HepG2 (cell line): ENCODE measurements around the gene RBM28. TPM values are rescaled to one million over a fixed set of nuclear protein-coding genes. Genes with fewer than 3 reads are reported as not detected.

Source experiments
- FOSL2 ChIP-seq: sonication (generic); formaldehyde crosslinking; IDR thresholded peaks from 2 replicates; pipeline ENCODE4 v1.4.0; 2020; ENCODE audit warnings: missing genetic modification reagents
- HMG20B ChIP-seq: conservative IDR thresholded peaks from 2 replicates; pipeline ENCODE4 v1.6.1; 2016; ENCODE audit warnings: missing genetic modification reagents, missing compliant biosample characterization
- HOXA3 ChIP-seq: sonication (generic); formaldehyde crosslinking; IDR thresholded peaks from 2 replicates; pipeline ENCODE4 v1.5.0; 2020; ENCODE audit warnings: missing genetic modification reagents
- IRF2 ChIP-seq: IDR thresholded peaks from 2 replicates; pipeline ENCODE4 v1.6.1; 2018; ENCODE audit warnings: missing genetic modification reagents, missing compliant biosample characterization
- MED8 ChIP-seq: sonication (generic); formaldehyde crosslinking; IDR thresholded peaks from 2 replicates; pipeline ENCODE4 v1.8.1; 2023; ENCODE audit warnings: mild to moderate bottlenecking, missing genetic modification reagents; ENCODE audit not compliant: insufficient replicate concordance
- NRL ChIP-seq: sonication (generic); formaldehyde crosslinking; IDR thresholded peaks from 2 replicates; pipeline ENCODE4 v1.5.0; 2020; ENCODE audit warnings: missing genetic modification reagents, mild to moderate bottlenecking, moderate library complexity, borderline replicate concordance
- RBM22 ChIP-seq: fragments of 200-400 bp; formaldehyde crosslinking; optimal IDR thresholded peaks from 2 replicates; pipeline ENCODE3; 2017; ENCODE audit warnings: mild to moderate bottlenecking, low read length, moderate library complexity
- RNF2 ChIP-seq: fragments of 450-650 bp; conservative IDR thresholded peaks from 2 replicates; pipeline ENCODE4 v1.6.1; 2016; ENCODE audit warnings: low read depth
- SMAD3 ChIP-seq: sonication (generic); formaldehyde crosslinking; IDR thresholded peaks from 2 replicates; pipeline ENCODE4 v1.4.0; 2020; ENCODE audit warnings: missing genetic modification reagents
- ZBTB21 ChIP-seq: sonication (generic); formaldehyde crosslinking; IDR thresholded peaks from 2 replicates; pipeline ENCODE4 v1.4.0; 2020; ENCODE audit warnings: missing genetic modification reagents
- ZBTB39 ChIP-seq: sonication (generic); formaldehyde crosslinking; IDR thresholded peaks from 2 replicates; pipeline ENCODE4 v1.5.0; 2020; ENCODE audit warnings: missing genetic modification reagents
- ZNF232 ChIP-seq: sonication (generic); formaldehyde crosslinking; IDR thresholded peaks from 2 replicates; pipeline ENCODE4 v1.4.0; 2020; ENCODE audit warnings: missing genetic modification reagents, borderline replicate concordance
- ZNF354B ChIP-seq: sonication (generic); formaldehyde crosslinking; IDR thresholded peaks from 2 replicates; pipeline ENCODE4 v1.8.0; 2022; ENCODE audit warnings: mild to moderate bottlenecking, missing genetic modification reagents
- ZNF724P ChIP-seq: sonication (generic); formaldehyde crosslinking; IDR thresholded peaks from 2 replicates; pipeline ENCODE4 v1.8.0; 2022; ENCODE audit warnings: missing genetic modification reagents, borderline replicate concordance
- ZNF788 ChIP-seq: sonication (generic); formaldehyde crosslinking; IDR thresholded peaks from 2 replicates; pipeline ENCODE4 v1.5.0; 2020; ENCODE audit warnings: mild to moderate bottlenecking, missing genetic modification reagents, borderline replicate concordance
- ZNF816 ChIP-seq: sonication (generic); formaldehyde crosslinking; IDR thresholded peaks from 2 replicates; pipeline ENCODE4 v1.8.0; 2022; ENCODE audit warnings: missing genetic modification reagents, mild to moderate bottlenecking, borderline replicate concordance
- polyA plus RNA-seq, 8 experiments: library from polyadenylated mRNA; depleted of rRNA in 3 of 8; stranded (reverse) in 7 of 8; unstranded in 1 of 8; fragments of >200 nt; fragmentation: Illumina TruSeq in 4 of 8; extraction: Trizol in 4 of 8; gene quantifications; 2 replicates each; pipeline versions ENCODE4 v1.2.1 to v1.2.3, GENCODE V29; 2011 to 2016; ENCODE audit warnings: low read depth in 4 of 8, missing spikeins in 1 of 8, mixed read lengths in 1 of 8; ENCODE audit not compliant: insufficient read depth in 1 of 8
- total RNA-seq, 5 experiments: library from RNA; depleted of rRNA; stranded (reverse); fragments of >200 nt; fragmentation: Illumina TruSeq; extraction: Trizol; gene quantifications; 2 replicates each; pipeline ENCODE4 v1.2.3, GENCODE V29; 2016; ENCODE audit warnings: low read depth in 1 of 5
- TF ChIP-seq, protein P1 (sequence below): sonication (generic); formaldehyde crosslinking; IDR thresholded peaks from 2 replicates; pipeline ENCODE4 v1.8.1; 2023; ENCODE audit warnings: mild to moderate bottlenecking, inconsistent platforms, moderate library complexity, missing genetic modification reagents, borderline replicate concordance
- TF ChIP-seq, protein P2 (sequence below): sonication (generic); formaldehyde crosslinking; IDR thresholded peaks from 2 replicates; pipeline ENCODE4 v1.4.0; 2020; ENCODE audit warnings: missing genetic modification reagents, borderline replicate concordance
- TF ChIP-seq, protein P3 (sequence below): sonication (generic); formaldehyde crosslinking; IDR thresholded peaks from 2 replicates; pipeline ENCODE4 v1.8.1; 2023; ENCODE audit warnings: missing genetic modification reagents, inconsistent platforms, borderline replicate concordance
- TF ChIP-seq, protein P4 (sequence below): sonication (generic); formaldehyde crosslinking; IDR thresholded peaks from 2 replicates; pipeline ENCODE4 v1.4.0; 2020; ENCODE audit warnings: mild to moderate bottlenecking, missing genetic modification reagents
- TF ChIP-seq, protein P5 (sequence below): IDR thresholded peaks from 2 replicates; pipeline ENCODE4 v1.6.1; 2016; ENCODE audit warnings: low read depth, control low read depth

Gene RBM28
- total and polyA plus RNA-seq, 2 of the 13 experiments (the other 11 are each of a cell fraction or from before 2014, with no cell fraction given) = 20.5 to 49.0 TPM

DNA sequence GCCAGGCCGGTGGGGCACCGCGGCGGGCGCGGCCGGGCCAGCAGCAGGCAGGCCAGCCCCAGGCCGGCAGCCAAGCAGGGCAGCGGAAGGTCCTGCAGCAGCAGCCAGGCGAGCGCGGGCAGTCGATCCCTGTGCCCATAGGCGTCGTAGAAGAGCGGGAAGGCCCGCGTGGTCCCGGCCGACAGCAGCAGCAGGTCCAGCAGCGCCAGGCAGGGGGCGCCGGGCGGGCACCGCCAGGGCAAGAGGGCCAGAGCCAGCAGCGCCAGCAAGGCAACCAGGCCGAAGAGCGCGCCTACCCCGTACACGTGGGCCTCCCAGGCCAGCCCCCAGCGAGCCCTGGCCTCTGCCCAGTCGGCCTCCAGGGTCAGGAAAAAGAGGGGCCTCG lies 8.4 kb upstream of the RBM28 start (continued):
- TF ChIP-seq, protein P1, sequence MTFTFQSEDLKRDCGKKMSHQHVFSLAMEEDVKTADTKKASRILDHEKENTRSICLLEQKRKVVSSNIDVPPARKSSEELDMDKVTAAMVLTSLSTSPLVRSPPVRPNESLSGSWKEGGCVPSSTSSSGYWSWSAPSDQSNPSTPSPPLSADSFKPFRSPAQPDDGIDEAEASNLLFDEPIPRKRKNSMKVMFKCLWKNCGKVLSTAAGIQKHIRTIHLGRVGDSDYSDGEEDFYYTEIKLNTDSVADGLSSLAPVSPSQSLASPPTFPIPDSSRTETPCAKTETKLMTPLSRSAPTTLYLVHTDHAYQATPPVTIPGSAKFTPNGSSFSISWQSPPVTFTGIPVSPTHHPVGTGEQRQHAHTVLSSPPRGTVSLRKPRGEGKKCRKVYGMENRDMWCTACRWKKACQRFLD (CRISPR knock-in tag) = no peak
- no peak for TF ChIP-seq ZBTB39 (CRISPR knock-in tag)
- no peak for TF ChIP-seq FOSL2 (CRISPR knock-in tag)
- TF ChIP-seq IRF2 (CRISPR knock-in tag) = no peak
- TF ChIP-seq ZBTB21 (CRISPR knock-in tag) = no peak
- TF ChIP-seq HMG20B (CRISPR knock-in tag) = no peak
- TF ChIP-seq RBM22 = no peak
- TF ChIP-seq ZNF354B (CRISPR knock-in tag) = no peak
- TF ChIP-seq, protein P2, sequence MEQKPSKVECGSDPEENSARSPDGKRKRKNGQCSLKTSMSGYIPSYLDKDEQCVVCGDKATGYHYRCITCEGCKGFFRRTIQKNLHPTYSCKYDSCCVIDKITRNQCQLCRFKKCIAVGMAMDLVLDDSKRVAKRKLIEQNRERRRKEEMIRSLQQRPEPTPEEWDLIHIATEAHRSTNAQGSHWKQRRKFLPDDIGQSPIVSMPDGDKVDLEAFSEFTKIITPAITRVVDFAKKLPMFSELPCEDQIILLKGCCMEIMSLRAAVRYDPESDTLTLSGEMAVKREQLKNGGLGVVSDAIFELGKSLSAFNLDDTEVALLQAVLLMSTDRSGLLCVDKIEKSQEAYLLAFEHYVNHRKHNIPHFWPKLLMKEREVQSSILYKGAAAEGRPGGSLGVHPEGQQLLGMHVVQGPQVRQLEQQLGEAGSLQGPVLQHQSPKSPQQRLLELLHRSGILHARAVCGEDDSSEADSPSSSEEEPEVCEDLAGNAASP (CRISPR knock-in tag) = no peak
- TF ChIP-seq ZNF788 (CRISPR knock-in tag) = no peak
- no peak for TF ChIP-seq ZNF232 (CRISPR knock-in tag)
- TF ChIP-seq ZNF724P (CRISPR knock-in tag) = no peak
- TF ChIP-seq, protein P3, sequence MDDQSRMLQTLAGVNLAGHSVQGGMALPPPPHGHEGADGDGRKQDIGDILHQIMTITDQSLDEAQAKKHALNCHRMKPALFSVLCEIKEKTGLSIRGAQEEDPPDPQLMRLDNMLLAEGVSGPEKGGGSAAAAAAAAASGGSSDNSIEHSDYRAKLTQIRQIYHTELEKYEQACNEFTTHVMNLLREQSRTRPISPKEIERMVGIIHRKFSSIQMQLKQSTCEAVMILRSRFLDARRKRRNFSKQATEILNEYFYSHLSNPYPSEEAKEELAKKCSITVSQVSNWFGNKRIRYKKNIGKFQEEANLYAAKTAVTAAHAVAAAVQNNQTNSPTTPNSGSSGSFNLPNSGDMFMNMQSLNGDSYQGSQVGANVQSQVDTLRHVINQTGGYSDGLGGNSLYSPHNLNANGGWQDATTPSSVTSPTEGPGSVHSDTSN (CRISPR knock-in tag) = no peak
- TF ChIP-seq ZNF816 = no peak
- TF ChIP-seq, protein P4, sequence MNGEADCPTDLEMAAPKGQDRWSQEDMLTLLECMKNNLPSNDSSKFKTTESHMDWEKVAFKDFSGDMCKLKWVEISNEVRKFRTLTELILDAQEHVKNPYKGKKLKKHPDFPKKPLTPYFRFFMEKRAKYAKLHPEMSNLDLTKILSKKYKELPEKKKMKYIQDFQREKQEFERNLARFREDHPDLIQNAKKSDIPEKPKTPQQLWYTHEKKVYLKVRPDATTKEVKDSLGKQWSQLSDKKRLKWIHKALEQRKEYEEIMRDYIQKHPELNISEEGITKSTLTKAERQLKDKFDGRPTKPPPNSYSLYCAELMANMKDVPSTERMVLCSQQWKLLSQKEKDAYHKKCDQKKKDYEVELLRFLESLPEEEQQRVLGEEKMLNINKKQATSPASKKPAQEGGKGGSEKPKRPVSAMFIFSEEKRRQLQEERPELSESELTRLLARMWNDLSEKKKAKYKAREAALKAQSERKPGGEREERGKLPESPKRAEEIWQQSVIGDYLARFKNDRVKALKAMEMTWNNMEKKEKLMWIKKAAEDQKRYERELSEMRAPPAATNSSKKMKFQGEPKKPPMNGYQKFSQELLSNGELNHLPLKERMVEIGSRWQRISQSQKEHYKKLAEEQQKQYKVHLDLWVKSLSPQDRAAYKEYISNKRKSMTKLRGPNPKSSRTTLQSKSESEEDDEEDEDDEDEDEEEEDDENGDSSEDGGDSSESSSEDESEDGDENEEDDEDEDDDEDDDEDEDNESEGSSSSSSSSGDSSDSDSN = peak; percentile 20; the same call in 1 of the 2 replicates
- TF ChIP-seq MED8 (CRISPR knock-in tag) = no peak
- TF ChIP-seq NRL (CRISPR knock-in tag) = no peak
- TF ChIP-seq HOXA3 (CRISPR knock-in tag) = 0 out of 2 replicates have a peak, but pooled peaks have one; percentile 55
- no peak for TF ChIP-seq SMAD3
- TF ChIP-seq, protein P5, sequence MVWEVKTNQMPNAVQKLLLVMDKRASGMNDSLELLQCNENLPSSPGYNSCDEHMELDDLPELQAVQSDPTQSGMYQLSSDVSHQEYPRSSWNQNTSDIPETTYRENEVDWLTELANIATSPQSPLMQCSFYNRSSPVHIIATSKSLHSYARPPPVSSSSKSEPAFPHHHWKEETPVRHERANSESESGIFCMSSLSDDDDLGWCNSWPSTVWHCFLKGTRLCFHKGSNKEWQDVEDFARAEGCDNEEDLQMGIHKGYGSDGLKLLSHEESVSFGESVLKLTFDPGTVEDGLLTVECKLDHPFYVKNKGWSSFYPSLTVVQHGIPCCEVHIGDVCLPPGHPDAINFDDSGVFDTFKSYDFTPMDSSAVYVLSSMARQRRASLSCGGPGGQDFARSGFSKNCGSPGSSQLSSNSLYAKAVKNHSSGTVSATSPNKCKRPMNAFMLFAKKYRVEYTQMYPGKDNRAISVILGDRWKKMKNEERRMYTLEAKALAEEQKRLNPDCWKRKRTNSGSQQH (CRISPR knock-in tag) = no peak
- peak; percentile 68; the same call in 1 of the 2 replicates for TF ChIP-seq RNF2
